ENCODE results near the gene GNAI2. TPM values are rescaled to one million over a fixed set of nuclear protein-coding genes. Genes with fewer than 3 reads are reported as not detected.
A peak's percentile ranks its signal among the peaks of the same experiment; 100 is the strongest.

The GNAI2 gene
- total RNA-seq, 5 donors from 2014 or later (not counting 1 experiment from before 2014, with no cell fraction given), result 257 to 313 (median 287) TPM

DNA sequence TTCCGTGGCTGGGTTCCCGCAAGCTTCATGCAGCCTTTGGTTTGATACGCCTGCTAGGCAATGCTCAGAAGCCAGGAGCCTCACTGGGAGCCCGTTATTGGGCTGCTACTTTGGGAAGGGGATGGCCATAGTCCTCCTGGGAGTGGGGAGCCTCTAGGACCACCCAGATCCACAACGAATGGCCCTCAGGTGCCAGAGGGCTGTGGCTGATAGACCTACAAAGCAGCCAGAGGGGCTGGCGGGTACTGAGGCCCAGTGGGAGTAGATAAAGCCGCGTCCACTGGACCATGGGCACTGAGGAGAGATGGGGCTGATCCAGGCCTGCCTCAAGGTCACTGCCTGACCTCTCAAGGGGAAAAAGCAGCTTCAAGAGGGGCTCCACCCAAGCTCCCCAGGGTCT, 43.9 kb upstream of the GNAI2 start:
- H3K4me1 Mint-ChIP-seq, result peaks cover 4 to 14% (median 12%) of the 10 kb centered on the region in 3 donors
- H3K27ac Mint-ChIP-seq, result no peak overlapping the region
- ATAC-seq (replicated peaks in 1 of 4), result no peak
- H3K27ac ChIP-seq (ENCODE audit: low read length), result no peak overlapping the region
- H3K9me3 Mint-ChIP-seq, result no peaks in the 10 kb centered on the region
- no peaks in the 10 kb centered on the region for H3K36me3 Mint-ChIP-seq
- peaks cover 2 to 52% of the 10 kb centered on the region in 2 experiments for H3K27me3 ChIP-seq (replicated peaks in 1 of 2; ENCODE audit: control insufficient read depth in 2 of 2, extremely low read depth in 1 of 2, insufficient read depth in 2 of 2, low read length in 1 of 2)
- peaks cover 0 to 24% of the 10 kb centered on the region in 2 experiments for H3K4me1 ChIP-seq (ENCODE audit: control insufficient read depth in 1 of 2, extremely low read depth in 1 of 2, insufficient read depth in 2 of 2, low read length in 2 of 2)
- no peaks in the 10 kb centered on the region for H3K36me3 ChIP-seq (ENCODE audit: control insufficient read depth in 2 of 2, extremely low read depth in 1 of 2, insufficient read depth in 1 of 2, low read length in 1 of 2)
- ChIA-PET POLR2A (no interaction called here), CTCF (interaction anchor here (0.7 to 3.9 kb wide), 6 partner anchors 32 to 80 kb away, joined by 3 to 60 read pairs (median 6); no protein-coding TSS in a partner anchor)
- no peak for DNase-seq
- no peak overlapping the region for H3K4me3 Mint-ChIP-seq
- no peaks in the 10 kb centered on the region for H3K9me3 ChIP-seq
- peaks cover 4 to 9% of the 10 kb centered on the region in 2 donors for H3K27me3 Mint-ChIP-seq
- H3K4me3 ChIP-seq (ENCODE audit: control insufficient read depth in 1 of 2, extremely low read depth in 1 of 2, low read length in 1 of 2), result no peak overlapping the region
- WGBS (ENCODE audit: insufficient coverage), result 87% methylated on average over 8 of the region's 8 CpGs

DNA sequence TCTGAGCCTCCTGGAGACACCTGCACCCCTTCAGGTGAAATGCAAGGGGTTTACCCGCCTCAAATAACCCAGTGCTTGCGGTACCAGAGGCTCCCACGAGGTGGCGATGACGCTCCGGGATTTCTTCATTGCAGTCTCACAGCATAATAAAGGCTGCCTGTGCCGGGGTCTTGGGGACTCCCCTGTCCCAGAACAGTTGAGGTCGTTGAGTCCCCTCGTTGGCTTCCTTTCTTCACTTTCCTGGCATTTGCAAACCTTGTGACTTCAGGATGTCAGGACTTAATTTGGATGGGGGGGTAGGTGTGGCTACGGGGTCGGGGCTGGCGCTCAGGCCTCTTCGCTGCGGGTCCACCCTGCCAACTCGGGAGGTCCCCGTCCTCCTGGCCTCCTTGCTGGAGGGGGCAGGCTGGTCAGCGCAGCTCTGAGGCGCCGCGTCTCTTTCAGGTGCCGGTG, 43.3 kb upstream of the GNAI2 start:
- Histone ChIP-seq H3K27ac (ENCODE audit: low read length) (no peak overlapping the region), H3K36me3 (ENCODE audit: control insufficient read depth in 2 of 2, extremely low read depth in 1 of 2, insufficient read depth in 1 of 2, low read length in 1 of 2) (no peaks in the 10 kb centered on the region), H3K9me3 (no peaks in the 10 kb centered on the region), H3K4me3 (ENCODE audit: control insufficient read depth in 1 of 2, extremely low read depth in 1 of 2, low read length in 1 of 2) (no peak overlapping the region), H3K27me3 (replicated peaks in 1 of 2; ENCODE audit: control insufficient read depth in 2 of 2, extremely low read depth in 1 of 2, insufficient read depth in 2 of 2, low read length in 1 of 2) (peaks cover 2 to 52% of the 10 kb centered on the region in 2 experiments), H3K4me1 (ENCODE audit: control insufficient read depth in 1 of 2, extremely low read depth in 1 of 2, insufficient read depth in 2 of 2, low read length in 2 of 2) (peaks cover 0 to 24% of the 10 kb centered on the region in 2 experiments)
- peaks cover 4 to 14% (median 12%) of the 10 kb centered on the region in 3 donors for H3K4me1 Mint-ChIP-seq
- WGBS (ENCODE audit: insufficient coverage), result 21% methylated on average over 21 of the region's 21 CpGs
- H3K4me3 Mint-ChIP-seq, result peak overlapping the region in 1 of 3 donors; percentile 64
- H3K27me3 Mint-ChIP-seq, result peaks cover 7 to 10% of the 10 kb centered on the region in 2 donors
- H3K36me3 Mint-ChIP-seq, result no peaks in the 10 kb centered on the region
- POLR2A ChIA-PET, result no interaction called here
- DNase-seq (peak; percentile 58 to 90 (median 79)), ATAC-seq (replicated peaks in 1 of 4) (peak; percentile 23 to 54 (median 46))
- H3K9me3 Mint-ChIP-seq, result no peaks in the 10 kb centered on the region
- CTCF ChIA-PET, result interaction anchor here (0.7 to 3.9 kb wide), 7 partner anchors 32 to 80 kb away, joined by 3 to 60 read pairs (median 8); no protein-coding TSS in a partner anchor
- H3K27ac Mint-ChIP-seq, result peak overlapping the region in 1 of 2 donors; percentile 39

DNA sequence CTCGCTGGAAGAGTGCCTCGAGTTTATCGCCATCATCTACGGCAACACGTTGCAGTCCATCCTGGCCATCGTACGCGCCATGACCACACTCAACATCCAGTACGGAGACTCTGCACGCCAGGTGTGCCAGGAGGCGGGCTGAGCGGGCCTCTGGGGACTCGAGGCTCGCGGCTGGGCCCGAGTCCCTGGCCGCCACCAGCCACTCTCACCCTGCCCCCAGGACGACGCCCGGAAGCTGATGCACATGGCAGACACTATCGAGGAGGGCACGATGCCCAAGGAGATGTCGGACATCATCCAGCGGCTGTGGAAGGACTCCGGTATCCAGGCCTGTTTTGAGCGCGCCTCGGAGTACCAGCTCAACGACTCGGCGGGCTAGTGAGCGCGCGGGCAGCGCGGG, 42.7 kb upstream of the GNAI2 start:
- DNase-seq, result no peak
- no peaks in the 10 kb centered on the region for H3K9me3 ChIP-seq
- Mint-ChIP-seq H3K4me1 (peaks cover 4 to 14% (median 12%) of the 10 kb centered on the region in 3 donors), H3K4me3 (peak overlapping the region in 1 of 3 donors; percentile 64), H3K9me3 (no peaks in the 10 kb centered on the region), H3K27me3 (peaks cover 7 to 10% of the 10 kb centered on the region in 2 donors), H3K36me3 (no peaks in the 10 kb centered on the region), H3K27ac (no peak overlapping the region)
- ChIA-PET POLR2A (no interaction called here), CTCF (interaction anchor here (1.3 to 3.9 kb wide), 4 partner anchors 32 to 56 kb away, joined by 3 to 60 read pairs (median 29); no protein-coding TSS in a partner anchor)
- no peaks in the 10 kb centered on the region for H3K36me3 ChIP-seq (ENCODE audit: control insufficient read depth in 2 of 2, extremely low read depth in 1 of 2, insufficient read depth in 1 of 2, low read length in 1 of 2)
- H3K4me1 ChIP-seq (ENCODE audit: control insufficient read depth in 1 of 2, extremely low read depth in 1 of 2, insufficient read depth in 2 of 2, low read length in 2 of 2), result peaks cover 0 to 24% of the 10 kb centered on the region in 2 experiments
- 53% methylated on average over 30 of the region's 36 CpGs for WGBS (ENCODE audit: insufficient coverage)
- H3K27ac ChIP-seq (ENCODE audit: low read length), result no peak overlapping the region
- ATAC-seq (replicated peaks in 1 of 4), result no peak
- H3K4me3 ChIP-seq (ENCODE audit: control insufficient read depth in 1 of 2, extremely low read depth in 1 of 2, low read length in 1 of 2), result no peak overlapping the region
- peaks cover 2 to 52% of the 10 kb centered on the region in 2 experiments for H3K27me3 ChIP-seq (replicated peaks in 1 of 2; ENCODE audit: control insufficient read depth in 2 of 2, extremely low read depth in 1 of 2, insufficient read depth in 2 of 2, low read length in 1 of 2)

DNA sequence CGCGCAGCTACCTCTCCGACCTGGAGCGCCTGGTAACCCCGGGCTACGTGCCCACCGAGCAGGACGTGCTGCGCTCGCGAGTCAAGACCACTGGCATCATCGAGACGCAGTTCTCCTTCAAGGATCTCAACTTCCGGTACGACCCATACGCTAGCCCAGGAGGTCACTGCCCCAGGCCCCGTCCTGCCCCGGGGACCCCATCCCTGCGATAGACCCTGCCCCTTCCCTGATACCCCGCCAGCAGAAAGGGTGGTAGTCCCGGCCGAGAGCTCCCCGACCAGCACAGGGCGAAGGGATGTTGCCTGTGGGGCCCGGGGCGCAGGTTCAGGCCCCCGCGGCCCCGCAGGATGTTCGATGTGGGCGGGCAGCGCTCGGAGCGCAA, 42.3 kb upstream of the GNAI2 start:
- peaks cover 4 to 14% (median 12%) of the 10 kb centered on the region in 3 donors for H3K4me1 Mint-ChIP-seq
- Histone ChIP-seq H3K9me3 (no peaks in the 10 kb centered on the region), H3K27ac (ENCODE audit: low read length) (no peak overlapping the region), H3K4me1 (ENCODE audit: control insufficient read depth in 1 of 2, extremely low read depth in 1 of 2, insufficient read depth in 2 of 2, low read length in 2 of 2) (peaks cover 0 to 24% of the 10 kb centered on the region in 2 experiments), H3K27me3 (replicated peaks in 1 of 2; ENCODE audit: control insufficient read depth in 2 of 2, extremely low read depth in 1 of 2, insufficient read depth in 2 of 2, low read length in 1 of 2) (peaks cover 2 to 49% of the 10 kb centered on the region in 2 experiments), H3K36me3 (ENCODE audit: control insufficient read depth in 2 of 2, extremely low read depth in 1 of 2, insufficient read depth in 1 of 2, low read length in 1 of 2) (no peaks in the 10 kb centered on the region), H3K4me3 (ENCODE audit: control insufficient read depth in 1 of 2, extremely low read depth in 1 of 2, low read length in 1 of 2) (peak overlapping the region in 1 of 2 donors; percentile 7)
- H3K36me3 Mint-ChIP-seq, result no peaks in the 10 kb centered on the region
- H3K9me3 Mint-ChIP-seq, result no peaks in the 10 kb centered on the region
- WGBS (ENCODE audit: insufficient coverage), result 22% methylated on average over 33 of the region's 34 CpGs
- H3K27ac Mint-ChIP-seq, result no peak overlapping the region
- ChIA-PET CTCF (interaction anchor here (1.2 to 3.9 kb wide), 6 partner anchors 31 to 53 kb away, joined by 4 to 60 read pairs (median 10); no protein-coding TSS in a partner anchor), POLR2A (no interaction called here)
- ATAC-seq (replicated peaks in 1 of 4) (peak in 1 of 4 experiments; percentile 7), DNase-seq (peak in 2 of 35 experiments; percentile 11 to 21)
- H3K27me3 Mint-ChIP-seq, result peaks cover 7 to 13% of the 10 kb centered on the region in 2 donors
- H3K4me3 Mint-ChIP-seq, result peak overlapping the region; percentile 13 to 64 (median 17)

DNA sequence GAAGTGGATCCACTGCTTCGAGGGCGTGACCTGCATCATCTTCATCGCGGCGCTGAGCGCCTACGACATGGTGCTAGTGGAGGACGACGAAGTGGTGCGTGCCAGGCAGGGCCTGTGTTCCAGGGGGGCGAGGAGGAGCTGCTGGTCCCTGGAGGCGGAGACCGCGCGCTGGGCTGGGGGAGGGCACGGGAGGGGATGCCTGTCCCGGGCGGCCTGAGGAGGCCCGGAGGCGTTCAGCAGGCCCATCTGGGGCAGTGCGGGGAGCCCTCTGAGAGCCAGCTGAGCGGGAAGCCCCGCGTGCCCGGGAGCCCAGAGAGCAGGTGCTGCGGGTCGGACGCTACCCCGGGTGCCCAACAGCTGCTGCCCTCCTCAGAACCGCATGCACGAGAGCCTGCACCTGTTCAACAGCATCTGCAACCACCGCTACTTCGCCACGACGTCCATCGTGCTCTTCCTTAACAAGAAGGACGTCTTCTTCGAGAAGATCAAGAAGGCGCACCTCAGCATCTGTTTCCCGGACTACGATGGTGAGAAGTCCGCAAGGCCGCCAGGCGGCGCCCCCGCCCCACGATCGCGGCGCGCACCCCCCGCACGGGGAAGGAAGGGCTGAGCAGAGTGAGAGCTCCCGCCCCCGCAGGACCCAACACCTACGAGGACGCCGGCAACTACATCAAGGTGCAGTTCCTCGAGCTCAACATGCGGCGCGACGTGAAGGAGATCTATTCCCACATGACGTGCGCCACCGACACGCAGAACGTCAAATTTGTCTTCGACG, 41.7 kb upstream of the GNAI2 start:
- ATAC-seq (replicated peaks in 1 of 4) (peak; percentile 87 to 91 (median 90)), DNase-seq (peak; percentile 77 to 93 (median 87))
- peaks cover 0 to 24% of the 10 kb centered on the region in 2 experiments for H3K4me1 ChIP-seq (ENCODE audit: control insufficient read depth in 1 of 2, extremely low read depth in 1 of 2, insufficient read depth in 2 of 2, low read length in 2 of 2)
- peak overlapping the region in 1 of 2 donors; percentile 28 for H3K27ac Mint-ChIP-seq
- WGBS (ENCODE audit: insufficient coverage), result 8% methylated on average over 66 of the region's 70 CpGs
- H3K27me3 ChIP-seq (replicated peaks in 1 of 2; ENCODE audit: control insufficient read depth in 2 of 2, extremely low read depth in 1 of 2, insufficient read depth in 2 of 2, low read length in 1 of 2), result peaks cover 2 to 49% of the 10 kb centered on the region in 2 experiments
- H3K9me3 ChIP-seq, result no peaks in the 10 kb centered on the region
- no peak overlapping the region for H3K27ac ChIP-seq (ENCODE audit: low read length)
- H3K9me3 Mint-ChIP-seq, result no peaks in the 10 kb centered on the region
- H3K36me3 Mint-ChIP-seq, result no peaks in the 10 kb centered on the region
- CTCF ChIA-PET, result interaction anchor here (0.7 to 3.9 kb wide), 20 partner anchors 9 to 156 kb away, joined by 3 to 60 read pairs (median 4); partner anchors contain the start of genes CYB561D2 (in 1 of the 2), GNAI2 (in 1 of the 2), HYAL3 (in 1 of the 2) and NAA80 (in 1 of the 2)
- peaks cover 10 to 18% of the 10 kb centered on the region in 2 donors for H3K27me3 Mint-ChIP-seq
- peak overlapping the region; percentile 53 to 64 (median 57) for H3K4me3 Mint-ChIP-seq
- no peaks in the 10 kb centered on the region for H3K36me3 ChIP-seq (ENCODE audit: control insufficient read depth in 2 of 2, extremely low read depth in 1 of 2, insufficient read depth in 1 of 2, low read length in 1 of 2)
- H3K4me1 Mint-ChIP-seq, result peaks cover 4 to 14% (median 12%) of the 10 kb centered on the region in 3 donors
- peak overlapping the region; percentile 12 to 36 for H3K4me3 ChIP-seq (ENCODE audit: control insufficient read depth in 1 of 2, extremely low read depth in 1 of 2, low read length in 1 of 2)
- POLR2A ChIA-PET, result interaction anchor here (0.7 to 1.3 kb wide), 4 partner anchors 17 to 52 kb away, joined by 3 to 5 read pairs (median 4); partner anchors contain the start of gene GNAI2 (in 1 of the 2)

Data from T-cell (primary cell).